ENCODE measurements around the gene KCMF1.

KCMF1 gene

GRCh38 chr2:85073033-85073432, 102.1 kb downstream of the KCMF1 start:
- peaks cover 4% of the 10 kb centered on the region for H3K4me1 ChIP-seq (ENCODE audit: control insufficient read depth, insufficient read depth, low read length)
- no peaks in the 10 kb centered on the region for H3K9me3 ChIP-seq (replicated peaks; ENCODE audit: low read length)
- no peak overlapping the region for H3K4me2 ChIP-seq (ENCODE audit: low read length)
- no peak overlapping the region for H3K9ac ChIP-seq (ENCODE audit: low read depth, low read length)
- peaks cover 8% of the 10 kb centered on the region for H3K27me3 ChIP-seq (ENCODE audit: control insufficient read depth, insufficient read depth, low read length)
- H3K36me3 ChIP-seq (ENCODE audit: insufficient read depth, low read length): no peaks in the 10 kb centered on the region
- H3K4me3 ChIP-seq (ENCODE audit: low read length): no peak overlapping the region

- no peaks in the 10 kb centered on the region for H3K36me3 ChIP-seq (ENCODE audit: insufficient read depth, low read length)
- no peak overlapping the region for H3K9ac ChIP-seq (ENCODE audit: low read depth, low read length)
- no peaks in the 10 kb centered on the region for H3K9me3 ChIP-seq (replicated peaks; ENCODE audit: low read length)
- H3K4me3 ChIP-seq (ENCODE audit: low read length): no peak overlapping the region
- no peaks in the 10 kb centered on the region for H3K4me1 ChIP-seq (ENCODE audit: control insufficient read depth, insufficient read depth, low read length)
- H3K27me3 ChIP-seq (ENCODE audit: control insufficient read depth, insufficient read depth, low read length): peaks cover 24% of the 10 kb centered on the region
- H3K4me2 ChIP-seq (ENCODE audit: low read length): no peak overlapping the region
Observed at GRCh38 chr2:85076618-85077274, 105.8 kb downstream of the KCMF1 start.

GRCh38 chr2:85077859-85078419, 107.0 kb downstream of the KCMF1 start:
- Histone ChIP-seq H3K9ac (ENCODE audit: low read depth, low read length) (no peak overlapping the region), H3K4me2 (ENCODE audit: low read length) (no peak overlapping the region), H3K9me3 (replicated peaks; ENCODE audit: low read length) (no peaks in the 10 kb centered on the region), H3K36me3 (ENCODE audit: insufficient read depth, low read length) (no peaks in the 10 kb centered on the region), H3K4me1 (ENCODE audit: control insufficient read depth, insufficient read depth, low read length) (no peaks in the 10 kb centered on the region), H3K27me3 (ENCODE audit: control insufficient read depth, insufficient read depth, low read length) (peaks cover 35% of the 10 kb centered on the region), H3K4me3 (ENCODE audit: low read length) (no peak overlapping the region)

- Histone ChIP-seq H3K27me3 (ENCODE audit: control insufficient read depth, insufficient read depth, low read length) (peaks cover 35% of the 10 kb centered on the region), H3K9ac (ENCODE audit: low read depth, low read length) (no peak overlapping the region), H3K9me3 (replicated peaks; ENCODE audit: low read length) (no peaks in the 10 kb centered on the region), H3K4me1 (ENCODE audit: control insufficient read depth, insufficient read depth, low read length) (no peaks in the 10 kb centered on the region), H3K36me3 (ENCODE audit: insufficient read depth, low read length) (no peaks in the 10 kb centered on the region), H3K4me3 (ENCODE audit: low read length) (no peak overlapping the region), H3K4me2 (ENCODE audit: low read length) (no peak overlapping the region)
Observed at GRCh38 chr2:85078536-85078935, 107.6 kb downstream of the KCMF1 start.

- peaks cover 64% of the 10 kb centered on the region for H3K27me3 ChIP-seq (ENCODE audit: control insufficient read depth, insufficient read depth, low read length)
- no peaks in the 10 kb centered on the region for H3K9me3 ChIP-seq (replicated peaks; ENCODE audit: low read length)
- H3K36me3 ChIP-seq (ENCODE audit: insufficient read depth, low read length): no peaks in the 10 kb centered on the region
- no peak overlapping the region for H3K9ac ChIP-seq (ENCODE audit: low read depth, low read length)
- no peak overlapping the region for H3K4me2 ChIP-seq (ENCODE audit: low read length)
- H3K4me3 ChIP-seq (ENCODE audit: low read length): no peak overlapping the region
- H3K4me1 ChIP-seq (ENCODE audit: control insufficient read depth, insufficient read depth, low read length): no peaks in the 10 kb centered on the region
Observed at GRCh38 chr2:85083092-85083491, 112.1 kb downstream of the KCMF1 start.

DNA sequence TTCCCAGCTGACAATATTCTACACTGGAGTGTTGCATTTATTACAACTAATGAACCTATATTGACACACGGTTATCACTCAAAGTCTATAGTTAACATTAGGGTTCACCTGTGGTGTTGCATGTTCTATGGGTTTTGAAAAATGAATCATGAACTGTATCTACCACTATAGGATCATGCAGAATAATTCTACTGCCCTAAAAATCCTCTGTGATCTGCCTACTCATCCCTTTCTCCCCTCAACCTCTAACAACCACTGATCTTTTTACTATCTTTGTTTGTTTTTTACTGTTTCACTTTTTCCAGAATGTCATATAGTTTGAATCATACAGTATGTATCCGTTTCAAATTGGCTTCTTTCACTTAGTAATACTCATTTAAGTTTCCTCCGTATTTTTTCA, 114.6 kb downstream of the KCMF1 start:
- no peak overlapping the region for H3K4me3 ChIP-seq (ENCODE audit: low read length)
- no peaks in the 10 kb centered on the region for H3K36me3 ChIP-seq (ENCODE audit: insufficient read depth, low read length)
- peaks cover 78% of the 10 kb centered on the region for H3K27me3 ChIP-seq (ENCODE audit: control insufficient read depth, insufficient read depth, low read length)
- H3K9me3 ChIP-seq (replicated peaks; ENCODE audit: low read length): no peaks in the 10 kb centered on the region
- no peaks in the 10 kb centered on the region for H3K4me1 ChIP-seq (ENCODE audit: control insufficient read depth, insufficient read depth, low read length)
- no peak overlapping the region for H3K4me2 ChIP-seq (ENCODE audit: low read length)
- no peak overlapping the region for H3K9ac ChIP-seq (ENCODE audit: low read depth, low read length)

GRCh38 chr2:85087541-85087940, 116.6 kb downstream of the KCMF1 start:
- no peak overlapping the region for H3K4me2 ChIP-seq (ENCODE audit: low read length)
- no peaks in the 10 kb centered on the region for H3K9me3 ChIP-seq (replicated peaks; ENCODE audit: low read length)
- no peaks in the 10 kb centered on the region for H3K36me3 ChIP-seq (ENCODE audit: insufficient read depth, low read length)
- no peaks in the 10 kb centered on the region for H3K4me1 ChIP-seq (ENCODE audit: control insufficient read depth, insufficient read depth, low read length)
- peaks cover 69% of the 10 kb centered on the region for H3K27me3 ChIP-seq (ENCODE audit: control insufficient read depth, insufficient read depth, low read length)
- no peak overlapping the region for H3K9ac ChIP-seq (ENCODE audit: low read depth, low read length)
- no peak overlapping the region for H3K4me3 ChIP-seq (ENCODE audit: low read length)

- no peaks in the 10 kb centered on the region for H3K9me3 ChIP-seq (replicated peaks; ENCODE audit: low read length)
- H3K27me3 ChIP-seq (ENCODE audit: control insufficient read depth, insufficient read depth, low read length): peaks cover 56% of the 10 kb centered on the region
- no peak overlapping the region for H3K4me2 ChIP-seq (ENCODE audit: low read length)
- no peak overlapping the region for H3K4me3 ChIP-seq (ENCODE audit: low read length)
- H3K4me1 ChIP-seq (ENCODE audit: control insufficient read depth, insufficient read depth, low read length): no peaks in the 10 kb centered on the region
- no peak overlapping the region for H3K9ac ChIP-seq (ENCODE audit: low read depth, low read length)
- H3K36me3 ChIP-seq (ENCODE audit: insufficient read depth, low read length): no peaks in the 10 kb centered on the region
Observed at GRCh38 chr2:85088921-85089320, 118.0 kb downstream of the KCMF1 start.

DNA sequence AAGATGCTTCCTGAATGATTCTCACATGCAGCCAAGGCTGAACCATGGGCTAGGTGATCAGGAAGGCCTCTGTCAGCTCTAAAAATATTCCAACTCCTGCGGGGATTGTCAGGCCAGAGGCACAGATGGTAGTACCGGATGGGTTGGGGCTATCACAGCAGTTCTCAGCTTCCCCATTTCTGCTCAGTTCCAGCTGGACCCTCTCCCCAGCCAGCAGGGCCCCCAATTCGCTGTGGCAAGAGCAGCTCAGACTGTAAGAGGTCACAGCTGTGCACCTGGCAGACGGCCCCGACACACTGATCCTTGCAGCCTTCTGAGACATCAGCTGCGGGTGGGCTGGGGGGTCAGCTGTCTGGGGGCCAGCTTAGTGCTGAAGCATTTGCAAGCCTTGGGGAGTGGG, 118.6 kb downstream of the KCMF1 start:
- no peak overlapping the region for H3K4me3 ChIP-seq (ENCODE audit: low read length)
- no peak overlapping the region for H3K4me2 ChIP-seq (ENCODE audit: low read length)
- H3K9me3 ChIP-seq (replicated peaks; ENCODE audit: low read length): no peaks in the 10 kb centered on the region
- H3K36me3 ChIP-seq (ENCODE audit: insufficient read depth, low read length): no peaks in the 10 kb centered on the region
- peaks cover 51% of the 10 kb centered on the region for H3K27me3 ChIP-seq (ENCODE audit: control insufficient read depth, insufficient read depth, low read length)
- H3K9ac ChIP-seq (ENCODE audit: low read depth, low read length): no peak overlapping the region
- no peaks in the 10 kb centered on the region for H3K4me1 ChIP-seq (ENCODE audit: control insufficient read depth, insufficient read depth, low read length)

GRCh38 chr2:85091838-85092237, 120.9 kb downstream of the KCMF1 start:
- no peaks in the 10 kb centered on the region for H3K36me3 ChIP-seq (ENCODE audit: insufficient read depth, low read length)
- H3K9me3 ChIP-seq (replicated peaks; ENCODE audit: low read length): no peaks in the 10 kb centered on the region
- no peak overlapping the region for H3K4me2 ChIP-seq (ENCODE audit: low read length)
- no peaks in the 10 kb centered on the region for H3K4me1 ChIP-seq (ENCODE audit: control insufficient read depth, insufficient read depth, low read length)
- H3K9ac ChIP-seq (ENCODE audit: low read depth, low read length): no peak overlapping the region
- H3K27me3 ChIP-seq (ENCODE audit: control insufficient read depth, insufficient read depth, low read length): peaks cover 41% of the 10 kb centered on the region
- H3K4me3 ChIP-seq (ENCODE audit: low read length): no peak overlapping the region

GRCh38 chr2:85095094-85095493, 124.1 kb downstream of the KCMF1 start:
- Histone ChIP-seq H3K9me3 (replicated peaks; ENCODE audit: low read length) (no peaks in the 10 kb centered on the region), H3K9ac (ENCODE audit: low read depth, low read length) (no peak overlapping the region), H3K27me3 (ENCODE audit: control insufficient read depth, insufficient read depth, low read length) (peaks cover 18% of the 10 kb centered on the region), H3K36me3 (ENCODE audit: insufficient read depth, low read length) (no peaks in the 10 kb centered on the region), H3K4me2 (ENCODE audit: low read length) (no peak overlapping the region), H3K4me1 (ENCODE audit: control insufficient read depth, insufficient read depth, low read length) (no peaks in the 10 kb centered on the region), H3K4me3 (ENCODE audit: low read length) (no peak overlapping the region)

DNA sequence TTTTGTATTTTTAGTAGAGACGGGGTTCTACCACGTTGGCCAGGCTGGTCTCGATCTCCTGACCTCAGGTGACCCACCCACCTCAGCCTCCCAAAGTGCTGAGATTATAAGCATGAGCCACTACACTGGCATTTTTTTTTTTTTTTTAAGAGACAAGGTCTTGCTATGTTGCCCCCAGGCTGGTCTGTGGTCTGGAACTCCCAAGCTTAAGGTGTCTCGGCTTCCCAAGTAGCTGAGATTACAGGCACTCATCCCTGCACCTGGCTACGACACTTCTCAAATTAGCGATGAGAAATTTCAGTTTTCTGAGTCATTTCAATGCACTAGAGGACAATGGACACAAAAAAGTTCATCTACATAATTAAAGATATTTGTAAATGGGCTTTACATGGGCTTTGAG, 125.7 kb downstream of the KCMF1 start:
- Histone ChIP-seq H3K36me3 (ENCODE audit: insufficient read depth, low read length) (no peaks in the 10 kb centered on the region), H3K4me1 (ENCODE audit: control insufficient read depth, insufficient read depth, low read length) (no peaks in the 10 kb centered on the region), H3K9me3 (replicated peaks; ENCODE audit: low read length) (no peaks in the 10 kb centered on the region), H3K27me3 (ENCODE audit: control insufficient read depth, insufficient read depth, low read length) (peaks cover 9% of the 10 kb centered on the region), H3K4me3 (ENCODE audit: low read length) (no peak overlapping the region), H3K4me2 (ENCODE audit: low read length) (no peak overlapping the region), H3K9ac (ENCODE audit: low read depth, low read length) (no peak overlapping the region)
